SK-N-SH treated with all-trans-retinoic acid at 6 μM for 48 hours (cell line): ENCODE data around the gene PHACTR3.

ENCODE experiments used
- ATAC-seq: fragments of 200-7000 bp; cut with Tn5 transposase; 3 replicates; pipeline ENCODE4 v1.9.1; 2020; ENCODE audit warnings: mild to moderate bottlenecking, moderate library complexity
- ARNTL ChIP-seq: fragments of 450-650 bp; formaldehyde crosslinking; IDR thresholded peaks from 2 replicates; pipeline ENCODE4 v1.5.0; 2020; ENCODE audit warnings: low read depth, mild to moderate bottlenecking, moderate library complexity, borderline replicate concordance
- BACH2 ChIP-seq: fragments of 250-450 bp; sonication (Bioruptor Pico); IDR thresholded peaks from 2 replicates; pipeline ENCODE4 v1.9.0; 2021; ENCODE audit warnings: mild to moderate bottlenecking, borderline replicate concordance
- ESRRG ChIP-seq: fragments of 250-450 bp; sonication (Bioruptor Pico); IDR thresholded peaks from 2 replicates; pipeline ENCODE4 v1.6.1; 2021; ENCODE audit warnings: mild to moderate bottlenecking
- GLIS3 ChIP-seq: fragments of 250-450 bp; sonication (Bioruptor Pico); IDR thresholded peaks from 2 replicates; pipeline ENCODE4 v1.5.0; 2020; ENCODE audit warnings: mild to moderate bottlenecking, moderate library complexity
- ISL1 ChIP-seq: fragments of 250-450 bp; sonication (Bioruptor Pico); IDR thresholded peaks from 2 replicates; pipeline ENCODE4 v2.1.2; 2022; ENCODE audit warnings: mild to moderate bottlenecking, moderate library complexity
- OSR1 ChIP-seq: fragments of 250-450 bp; sonication (Bioruptor Pico); IDR thresholded peaks from 2 replicates; pipeline ENCODE4 v1.8.0; 2022; ENCODE audit warnings: moderate library complexity, mild to moderate bottlenecking, inconsistent platforms
- PPARA ChIP-seq: fragments of 250-450 bp; sonication (Bioruptor Pico); IDR thresholded peaks from 2 replicates; pipeline ENCODE4 v1.5.0; 2020; ENCODE audit warnings: mild to moderate bottlenecking, borderline replicate concordance
- RARB ChIP-seq: fragments of 250-450 bp; sonication (Bioruptor Pico); IDR thresholded peaks from 2 replicates; pipeline ENCODE4 v1.8.0; 2021; ENCODE audit warnings: mild to moderate bottlenecking, moderate library complexity
- SNAI2 ChIP-seq: fragments of 250-450 bp; sonication (Bioruptor Pico); IDR thresholded peaks from 2 replicates; pipeline ENCODE4 v1.5.0; 2020; ENCODE audit warnings: mild to moderate bottlenecking, moderate library complexity
- TCF4 ChIP-seq: fragments of 250-450 bp; sonication (Bioruptor Pico); IDR thresholded peaks from 2 replicates; pipeline ENCODE4 v1.8.0; 2021; ENCODE audit warnings: mild to moderate bottlenecking, moderate library complexity, borderline replicate concordance
- TOX ChIP-seq: fragments of 250-450 bp; sonication (Bioruptor Pico); IDR thresholded peaks from 2 replicates; pipeline ENCODE4 v1.8.0; 2021; ENCODE audit warnings: mild to moderate bottlenecking, moderate library complexity, borderline replicate concordance
- ZC3H10 ChIP-seq: fragments of 250-450 bp; sonication (Bioruptor Pico); IDR thresholded peaks from 2 replicates; pipeline ENCODE4 v1.5.1; 2021; ENCODE audit warnings: mild to moderate bottlenecking, moderate library complexity
- ZFP3 ChIP-seq: fragments of 250-450 bp; sonication (Bioruptor Pico); IDR thresholded peaks from 2 replicates; pipeline ENCODE4 v1.5.0; 2020; ENCODE audit warnings: mild to moderate bottlenecking, moderate library complexity
- ZFP30 ChIP-seq: fragments of 450-650 bp; formaldehyde crosslinking; IDR thresholded peaks from 2 replicates; pipeline ENCODE4 v1.5.0; 2022; ENCODE audit warnings: mild to moderate bottlenecking, moderate library complexity
- ZNF565 ChIP-seq: fragments of 450-650 bp; formaldehyde crosslinking; conservative IDR thresholded peaks from 2 replicates; pipeline ENCODE4 v1.5.0; 2020; ENCODE audit warnings: low read depth, mild to moderate bottlenecking, moderate library complexity
- ZNF70 ChIP-seq: fragments of 450-650 bp; formaldehyde crosslinking; IDR thresholded peaks from 2 replicates; pipeline ENCODE4 v1.5.0; 2020; ENCODE audit warnings: mild to moderate bottlenecking, moderate library complexity
- ZNF8 ChIP-seq: fragments of 450-650 bp; formaldehyde crosslinking; IDR thresholded peaks from 2 replicates; pipeline ENCODE4 v1.5.0; 2020; ENCODE audit warnings: mild to moderate bottlenecking, moderate library complexity
- TF ChIP-seq, protein P1 (sequence below): fragments of 250-450 bp; sonication (Bioruptor Pico); IDR thresholded peaks from 2 replicates; pipeline ENCODE4 v1.5.0; 2020; ENCODE audit warnings: mild to moderate bottlenecking, moderate library complexity
- TF ChIP-seq, protein P2 (sequence below): fragments of 250-450 bp; sonication (Bioruptor Pico); IDR thresholded peaks from 2 replicates; pipeline ENCODE4 v1.5.1; 2021; ENCODE audit warnings: mild to moderate bottlenecking, moderate library complexity
- TF ChIP-seq, protein P3 (sequence below): fragments of 250-450 bp; sonication (Bioruptor Pico); IDR thresholded peaks from 2 replicates; pipeline ENCODE4 v1.5.1; 2020; ENCODE audit warnings: low read depth, mild to moderate bottlenecking, moderate library complexity
- TF ChIP-seq, protein P4 (sequence below): fragments of 250-450 bp; sonication (Bioruptor Pico); IDR thresholded peaks from 2 replicates; pipeline ENCODE4 v1.8.0; 2021; ENCODE audit warnings: low read depth, mild to moderate bottlenecking, moderate library complexity, borderline replicate concordance
- TF ChIP-seq, protein P5 (sequence below): fragments of 250-450 bp; sonication (Bioruptor Pico); IDR thresholded peaks from 2 replicates; pipeline ENCODE4 v1.8.0; 2020; ENCODE audit warnings: mild to moderate bottlenecking, moderate library complexity, borderline replicate concordance

PHACTR3 gene

DNA sequence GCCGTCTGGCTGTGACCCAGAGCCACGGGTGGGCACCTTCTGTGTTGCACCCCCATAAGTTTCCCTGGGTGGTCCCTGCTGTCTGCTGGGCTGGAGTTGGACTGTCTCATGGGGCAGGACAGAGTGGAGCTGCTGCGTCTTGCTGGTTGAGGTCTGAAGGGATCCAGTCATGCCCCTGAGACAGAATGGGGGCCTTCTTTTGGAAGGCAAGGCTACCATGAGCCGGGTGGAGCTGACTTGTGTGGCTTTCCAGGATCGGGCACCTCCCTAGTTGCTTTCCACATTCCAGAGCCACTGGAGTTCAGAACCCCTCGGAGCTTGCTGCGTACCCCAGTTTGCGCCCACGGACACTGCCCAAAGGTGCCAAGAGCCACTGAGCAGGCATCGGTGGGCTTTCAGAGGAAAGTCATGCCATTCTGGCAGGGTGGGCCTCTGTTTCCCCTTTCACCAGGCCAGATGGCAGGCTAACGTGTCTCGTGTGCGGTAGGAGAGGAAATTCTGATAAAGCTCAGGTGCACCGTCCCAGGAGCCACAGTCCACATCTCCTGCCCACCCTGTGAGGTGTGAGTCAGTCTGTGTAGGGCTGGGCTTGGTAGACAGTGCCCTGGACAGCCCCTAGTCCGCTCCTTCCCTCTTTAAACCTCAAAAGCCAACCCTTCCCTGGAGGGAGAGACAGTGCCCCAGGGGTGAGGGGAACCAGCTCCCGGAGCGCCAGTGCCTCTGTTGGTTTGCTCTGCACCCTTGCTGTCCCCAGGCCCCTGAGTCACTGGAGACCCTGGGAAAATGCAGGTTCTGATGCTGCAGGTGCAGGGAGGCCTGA lies 203.8 kb downstream of the PHACTR3 start (continued):
- TF ChIP-seq, protein P1, sequence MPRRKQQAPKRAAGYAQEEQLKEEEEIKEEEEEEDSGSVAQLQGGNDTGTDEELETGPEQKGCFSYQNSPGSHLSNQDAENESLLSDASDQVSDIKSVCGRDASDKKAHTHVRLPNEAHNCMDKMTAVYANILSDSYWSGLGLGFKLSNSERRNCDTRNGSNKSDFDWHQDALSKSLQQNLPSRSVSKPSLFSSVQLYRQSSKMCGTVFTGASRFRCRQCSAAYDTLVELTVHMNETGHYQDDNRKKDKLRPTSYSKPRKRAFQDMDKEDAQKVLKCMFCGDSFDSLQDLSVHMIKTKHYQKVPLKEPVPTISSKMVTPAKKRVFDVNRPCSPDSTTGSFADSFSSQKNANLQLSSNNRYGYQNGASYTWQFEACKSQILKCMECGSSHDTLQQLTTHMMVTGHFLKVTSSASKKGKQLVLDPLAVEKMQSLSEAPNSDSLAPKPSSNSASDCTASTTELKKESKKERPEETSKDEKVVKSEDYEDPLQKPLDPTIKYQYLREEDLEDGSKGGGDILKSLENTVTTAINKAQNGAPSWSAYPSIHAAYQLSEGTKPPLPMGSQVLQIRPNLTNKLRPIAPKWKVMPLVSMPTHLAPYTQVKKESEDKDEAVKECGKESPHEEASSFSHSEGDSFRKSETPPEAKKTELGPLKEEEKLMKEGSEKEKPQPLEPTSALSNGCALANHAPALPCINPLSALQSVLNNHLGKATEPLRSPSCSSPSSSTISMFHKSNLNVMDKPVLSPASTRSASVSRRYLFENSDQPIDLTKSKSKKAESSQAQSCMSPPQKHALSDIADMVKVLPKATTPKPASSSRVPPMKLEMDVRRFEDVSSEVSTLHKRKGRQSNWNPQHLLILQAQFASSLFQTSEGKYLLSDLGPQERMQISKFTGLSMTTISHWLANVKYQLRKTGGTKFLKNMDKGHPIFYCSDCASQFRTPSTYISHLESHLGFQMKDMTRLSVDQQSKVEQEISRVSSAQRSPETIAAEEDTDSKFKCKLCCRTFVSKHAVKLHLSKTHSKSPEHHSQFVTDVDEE (CRISPR knock-in tag): no peak
- TF ChIP-seq ZFP30 (CRISPR knock-in tag): no peak

DNA sequence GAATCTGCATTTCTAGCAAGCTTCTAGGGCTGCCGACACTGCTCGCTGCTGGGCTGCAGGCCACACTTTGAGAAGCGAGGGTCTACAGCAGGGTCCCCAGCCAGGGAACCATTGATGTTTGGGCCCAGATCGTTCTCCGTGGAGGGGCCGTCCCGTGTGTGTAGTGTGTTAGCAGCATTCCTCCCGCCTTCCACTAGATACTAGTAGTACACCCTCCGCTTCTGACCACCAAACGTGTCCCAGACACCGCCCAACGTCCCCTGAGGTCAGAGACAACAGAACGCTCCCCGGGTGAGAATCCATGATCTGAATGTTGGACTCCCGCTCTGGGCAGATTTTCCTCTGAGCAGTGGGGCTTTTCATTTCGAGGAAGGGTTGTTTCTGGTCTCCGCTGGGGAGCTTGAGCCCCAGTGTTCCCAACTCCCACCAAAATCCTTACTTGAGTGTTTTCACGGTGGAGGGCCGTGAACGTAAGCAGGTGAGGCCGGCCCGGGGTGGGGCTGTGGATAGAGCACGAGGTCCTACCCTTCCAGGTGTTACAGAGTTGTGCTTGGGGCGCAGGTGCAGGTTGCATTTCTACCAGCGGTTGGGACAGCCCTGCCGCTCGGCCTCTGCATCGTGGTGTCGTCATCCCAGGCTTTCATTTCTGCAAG lies 204.5 kb downstream of the PHACTR3 start:
- TF ChIP-seq ZNF70 (CRISPR knock-in tag) (no peak), OSR1 (no peak), BACH2 (CRISPR knock-in tag) (no peak), ZNF565 (no peak)
- TF ChIP-seq, protein P2, sequence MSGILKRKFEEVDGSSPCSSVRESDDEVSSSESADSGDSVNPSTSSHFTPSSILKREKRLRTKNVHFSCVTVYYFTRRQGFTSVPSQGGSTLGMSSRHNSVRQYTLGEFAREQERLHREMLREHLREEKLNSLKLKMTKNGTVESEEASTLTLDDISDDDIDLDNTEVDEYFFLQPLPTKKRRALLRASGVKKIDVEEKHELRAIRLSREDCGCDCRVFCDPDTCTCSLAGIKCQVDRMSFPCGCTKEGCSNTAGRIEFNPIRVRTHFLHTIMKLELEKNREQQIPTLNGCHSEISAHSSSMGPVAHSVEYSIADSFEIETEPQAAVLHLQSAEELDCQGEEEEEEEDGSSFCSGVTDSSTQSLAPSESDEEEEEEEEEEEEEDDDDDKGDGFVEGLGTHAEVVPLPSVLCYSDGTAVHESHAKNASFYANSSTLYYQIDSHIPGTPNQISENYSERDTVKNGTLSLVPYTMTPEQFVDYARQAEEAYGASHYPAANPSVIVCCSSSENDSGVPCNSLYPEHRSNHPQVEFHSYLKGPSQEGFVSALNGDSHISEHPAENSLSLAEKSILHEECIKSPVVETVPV (CRISPR knock-in tag): no peak
- no peak for ATAC-seq

DNA sequence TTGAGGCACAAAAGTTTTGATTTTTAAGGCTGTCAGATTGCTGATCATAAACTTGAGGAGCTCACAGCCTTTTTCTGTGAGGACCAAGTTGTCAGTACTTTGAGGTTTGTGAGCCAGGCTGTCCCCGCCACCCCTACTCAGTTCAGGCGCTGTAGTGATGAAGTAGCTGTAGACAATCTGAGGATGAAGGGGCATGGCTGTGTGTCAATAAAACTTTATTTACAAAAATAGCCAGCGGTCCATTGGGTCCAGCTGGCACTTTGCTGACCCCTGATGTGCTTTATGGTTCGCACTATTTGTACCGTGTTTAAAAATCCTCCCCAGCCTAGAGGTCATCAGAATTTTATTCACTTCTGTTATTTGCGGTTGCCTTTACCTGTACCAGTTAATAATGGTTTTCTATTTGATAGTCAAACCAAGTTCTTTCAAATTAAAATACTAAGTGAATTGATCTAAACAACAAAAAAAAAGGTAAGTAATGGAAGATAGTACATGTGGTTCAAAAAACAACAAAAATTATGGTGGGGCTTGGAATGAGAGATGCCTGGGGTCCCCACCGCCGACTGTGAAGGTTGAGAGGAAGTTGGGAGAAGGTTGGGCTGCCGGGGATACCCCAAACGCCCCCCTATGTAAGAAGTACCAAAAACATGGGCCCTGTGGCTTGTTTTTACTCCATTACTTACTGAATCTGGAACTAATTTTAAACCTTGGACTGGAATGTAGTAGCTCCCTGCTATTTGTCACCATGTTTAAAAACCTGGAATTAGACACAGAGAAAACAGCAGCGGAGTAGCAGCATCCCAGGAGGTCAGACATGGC lies 205.5 kb downstream of the PHACTR3 start:
- no peak for ATAC-seq
- TF ChIP-seq, protein P3, sequence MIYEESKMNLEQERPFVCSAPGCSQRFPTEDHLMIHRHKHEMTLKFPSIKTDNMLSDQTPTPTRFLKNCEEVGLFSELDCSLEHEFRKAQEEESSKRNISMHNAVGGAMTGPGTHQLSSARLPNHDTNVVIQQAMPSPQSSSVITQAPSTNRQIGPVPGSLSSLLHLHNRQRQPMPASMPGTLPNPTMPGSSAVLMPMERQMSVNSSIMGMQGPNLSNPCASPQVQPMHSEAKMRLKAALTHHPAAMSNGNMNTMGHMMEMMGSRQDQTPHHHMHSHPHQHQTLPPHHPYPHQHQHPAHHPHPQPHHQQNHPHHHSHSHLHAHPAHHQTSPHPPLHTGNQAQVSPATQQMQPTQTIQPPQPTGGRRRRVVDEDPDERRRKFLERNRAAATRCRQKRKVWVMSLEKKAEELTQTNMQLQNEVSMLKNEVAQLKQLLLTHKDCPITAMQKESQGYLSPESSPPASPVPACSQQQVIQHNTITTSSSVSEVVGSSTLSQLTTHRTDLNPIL (CRISPR knock-in tag): no peak

DNA sequence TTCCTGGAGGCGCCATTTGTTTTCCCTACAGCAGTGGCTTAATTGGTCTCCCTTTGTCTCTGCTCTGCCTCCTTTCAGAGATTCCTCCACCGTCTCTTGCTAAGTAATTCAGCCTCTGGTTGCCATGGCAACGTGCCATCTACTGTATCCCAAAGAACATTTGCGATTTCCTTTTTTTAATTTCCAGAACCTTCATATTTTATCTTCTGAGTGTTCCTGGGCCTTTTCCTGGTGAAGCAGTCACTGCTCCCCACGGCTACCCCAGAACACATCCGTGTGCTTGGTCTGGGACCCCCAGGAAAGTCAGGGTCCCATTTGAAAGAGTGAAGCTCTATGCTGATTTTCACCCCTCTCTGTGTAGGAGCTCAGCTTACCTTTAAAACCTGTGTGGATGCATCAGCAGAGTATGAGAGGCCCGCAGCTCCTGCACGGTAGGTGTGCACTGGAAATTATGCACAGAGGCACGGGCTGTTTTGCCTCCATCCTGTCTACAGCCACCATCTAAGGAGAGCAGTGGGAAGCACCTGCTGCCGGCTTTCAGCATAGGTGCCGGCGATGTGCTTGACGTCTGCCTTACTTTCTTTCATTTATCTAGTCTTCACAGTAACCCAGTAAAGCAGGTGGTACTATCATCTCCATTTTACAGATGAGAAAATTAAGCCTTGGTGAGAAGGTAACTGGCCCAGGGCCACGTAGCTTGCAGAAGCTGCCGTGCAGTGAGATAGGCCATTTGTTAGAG lies 206.3 kb downstream of the PHACTR3 start:
- TF ChIP-seq TOX (no peak), ZFP3 (no peak), RARB (CRISPR knock-in tag) (no peak), ZNF565 (no peak), PPARA (CRISPR knock-in tag) (no peak), OSR1 (no peak)
- ATAC-seq: no peak

DNA sequence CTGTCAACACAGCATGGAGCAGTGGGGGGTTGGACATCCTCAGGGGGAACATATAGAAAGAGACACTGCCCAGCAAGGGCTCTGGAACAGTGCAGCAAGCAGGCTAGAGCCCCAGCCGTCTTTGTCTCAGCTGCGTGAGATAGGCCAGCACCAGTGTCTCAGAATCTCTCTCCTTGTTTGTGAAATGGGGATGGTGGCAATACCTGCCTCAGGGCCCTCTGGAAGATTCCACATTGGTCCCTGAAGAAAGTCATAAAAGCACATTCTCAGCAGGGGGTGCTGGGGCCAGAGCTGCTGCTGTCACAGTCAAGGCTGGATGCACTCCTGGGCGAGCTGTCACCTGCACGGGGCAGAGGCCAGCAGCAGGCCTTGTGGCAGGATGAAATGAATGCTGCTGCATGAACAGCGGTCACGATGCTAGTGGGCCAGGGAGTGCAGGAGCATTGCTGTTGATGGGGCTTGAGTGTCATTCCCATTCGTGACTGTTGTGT lies 207.4 kb downstream of the PHACTR3 start:
- ATAC-seq: no peak
- TF ChIP-seq, protein P4, sequence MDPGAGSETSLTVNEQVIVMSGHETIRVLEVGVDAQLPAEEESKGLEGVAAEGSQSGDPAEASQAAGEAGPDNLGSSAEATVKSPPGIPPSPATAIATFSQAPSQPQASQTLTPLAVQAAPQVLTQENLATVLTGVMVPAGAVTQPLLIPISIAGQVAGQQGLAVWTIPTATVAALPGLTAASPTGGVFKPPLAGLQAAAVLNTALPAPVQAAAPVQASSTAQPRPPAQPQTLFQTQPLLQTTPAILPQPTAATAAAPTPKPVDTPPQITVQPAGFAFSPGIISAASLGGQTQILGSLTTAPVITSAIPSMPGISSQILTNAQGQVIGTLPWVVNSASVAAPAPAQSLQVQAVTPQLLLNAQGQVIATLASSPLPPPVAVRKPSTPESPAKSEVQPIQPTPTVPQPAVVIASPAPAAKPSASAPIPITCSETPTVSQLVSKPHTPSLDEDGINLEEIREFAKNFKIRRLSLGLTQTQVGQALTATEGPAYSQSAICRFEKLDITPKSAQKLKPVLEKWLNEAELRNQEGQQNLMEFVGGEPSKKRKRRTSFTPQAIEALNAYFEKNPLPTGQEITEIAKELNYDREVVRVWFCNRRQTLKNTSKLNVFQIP (CRISPR knock-in tag): no peak
- no peak for TF ChIP-seq TOX
- TF ChIP-seq SNAI2 (CRISPR knock-in tag): no peak
- TF ChIP-seq GLIS3: no peak
- no peak for TF ChIP-seq BACH2 (CRISPR knock-in tag)
- no peak for TF ChIP-seq RARB (CRISPR knock-in tag)
- no peak for TF ChIP-seq ZFP3
- TF ChIP-seq OSR1: no peak
- TF ChIP-seq ZNF8 (CRISPR knock-in tag): no peak
- TF ChIP-seq ARNTL (CRISPR knock-in tag): no peak
- TF ChIP-seq ESRRG: no peak
- no peak for TF ChIP-seq ZC3H10
- TF ChIP-seq TCF4 (CRISPR knock-in tag): no peak
- TF ChIP-seq PPARA (CRISPR knock-in tag): no peak
- TF ChIP-seq ISL1 (CRISPR knock-in tag): no peak
- TF ChIP-seq ZNF565: no peak
- TF ChIP-seq, protein P5, sequence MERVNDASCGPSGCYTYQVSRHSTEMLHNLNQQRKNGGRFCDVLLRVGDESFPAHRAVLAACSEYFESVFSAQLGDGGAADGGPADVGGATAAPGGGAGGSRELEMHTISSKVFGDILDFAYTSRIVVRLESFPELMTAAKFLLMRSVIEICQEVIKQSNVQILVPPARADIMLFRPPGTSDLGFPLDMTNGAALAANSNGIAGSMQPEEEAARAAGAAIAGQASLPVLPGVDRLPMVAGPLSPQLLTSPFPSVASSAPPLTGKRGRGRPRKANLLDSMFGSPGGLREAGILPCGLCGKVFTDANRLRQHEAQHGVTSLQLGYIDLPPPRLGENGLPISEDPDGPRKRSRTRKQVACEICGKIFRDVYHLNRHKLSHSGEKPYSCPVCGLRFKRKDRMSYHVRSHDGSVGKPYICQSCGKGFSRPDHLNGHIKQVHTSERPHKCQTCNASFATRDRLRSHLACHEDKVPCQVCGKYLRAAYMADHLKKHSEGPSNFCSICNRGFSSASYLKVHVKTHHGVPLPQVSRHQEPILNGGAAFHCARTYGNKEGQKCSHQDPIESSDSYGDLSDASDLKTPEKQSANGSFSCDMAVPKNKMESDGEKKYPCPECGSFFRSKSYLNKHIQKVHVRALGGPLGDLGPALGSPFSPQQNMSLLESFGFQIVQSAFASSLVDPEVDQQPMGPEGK (CRISPR knock-in tag): no peak
